ENCODE measurements around the gene IRF2BP1. TPM values are rescaled to one million over a fixed set of nuclear protein-coding genes. Genes with fewer than 3 reads are reported as not detected.
"Not testable (repeated sequence)": the region's sequence is repeated elsewhere in the genome, so short reads cannot be mapped to it uniquely, and the experiment has no call there.

IRF2BP1 gene
- total RNA-seq, 1 donor from 2014 or later: 16.9 TPM

DNA sequence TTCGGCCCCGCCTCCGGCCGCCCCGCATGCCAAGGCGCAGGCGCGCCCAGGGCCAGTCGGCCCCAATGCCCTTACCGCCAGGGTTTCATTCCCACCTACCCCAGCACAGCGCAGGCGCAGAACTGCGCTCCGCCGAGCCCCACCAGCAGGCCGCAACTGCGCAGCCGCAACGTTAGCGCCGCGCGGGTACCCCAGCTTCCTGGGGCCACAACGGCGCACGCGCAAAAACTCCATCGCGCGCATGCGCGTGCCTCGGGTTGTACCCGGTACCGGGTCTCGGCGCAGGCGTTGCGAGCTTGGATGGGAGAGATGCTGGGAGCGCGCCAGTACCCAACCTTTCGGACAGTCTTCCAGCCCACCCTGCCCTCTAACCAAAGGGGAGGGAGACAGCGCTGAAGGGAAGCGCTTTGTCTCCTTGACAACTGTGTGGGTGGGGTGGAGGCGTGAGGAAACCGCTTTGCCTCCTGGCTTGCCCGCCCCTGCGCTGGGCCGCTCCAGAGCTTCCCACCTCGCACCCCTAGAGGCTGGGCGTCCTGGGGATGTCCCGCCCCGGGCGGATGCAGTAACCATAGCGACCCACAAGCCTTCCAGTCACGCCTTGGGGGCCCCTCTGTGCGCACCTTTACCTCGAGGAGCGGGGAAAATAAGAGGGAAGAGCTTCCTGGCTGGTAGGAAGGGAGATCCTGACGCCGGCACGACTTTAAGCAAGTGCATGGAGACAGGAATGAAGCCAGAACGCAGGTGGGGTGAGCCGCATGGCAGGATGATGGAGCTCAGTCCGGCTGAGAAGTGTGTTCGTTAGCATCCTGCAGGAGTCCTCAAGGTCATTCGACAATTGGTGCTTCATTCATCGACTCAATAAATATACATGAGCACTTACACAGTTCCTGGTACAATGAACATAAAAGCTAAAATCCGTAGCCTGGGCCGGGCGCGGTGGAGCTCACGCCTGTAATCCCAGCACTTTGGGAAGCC, 17.0 kb upstream of the IRF2BP1 start:
- DNase-seq (ENCODE audit: low spot score): peak; percentile 99

DNA sequence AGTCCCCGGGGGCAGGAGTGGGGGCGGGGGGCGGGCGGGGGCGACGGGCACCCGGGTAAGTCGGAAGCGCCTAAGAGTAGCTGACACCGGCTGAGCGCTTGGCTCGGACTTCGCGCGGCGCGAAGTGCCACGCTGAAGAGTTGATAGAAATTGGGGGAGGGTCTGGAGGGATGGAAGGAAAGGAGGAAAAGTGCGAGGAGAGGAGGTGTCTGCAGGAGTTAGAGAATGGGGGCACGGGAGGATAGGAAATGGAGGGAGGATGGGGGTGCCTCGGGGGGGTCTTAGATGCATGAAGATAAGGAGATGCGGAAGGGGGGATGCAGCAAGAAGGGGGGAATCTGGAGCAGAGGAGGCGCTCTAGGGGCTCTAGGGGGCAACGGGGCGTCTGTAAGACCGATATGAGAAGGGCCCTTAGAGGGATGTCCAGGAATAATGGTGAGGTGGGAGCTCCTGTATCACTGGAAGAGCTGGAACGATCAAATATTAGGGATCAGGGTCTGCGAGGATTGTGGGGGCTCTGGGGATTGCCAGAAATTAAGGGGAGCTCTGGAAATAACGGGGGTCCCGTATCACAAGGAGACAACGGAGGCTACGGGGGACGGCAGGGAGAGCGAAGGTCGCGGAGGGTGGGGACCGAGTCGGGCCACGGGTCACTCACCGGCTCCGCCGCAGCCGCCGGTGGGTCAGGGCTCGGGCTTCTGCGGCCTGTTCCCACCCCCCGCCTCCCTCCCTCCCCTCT, 16.1 kb upstream of the IRF2BP1 start, which contains the start of gene MYPOP:
Gene MYPOP (minus strand): TSS at position 702 of the 739 bp plus-strand sequence. CDS start 840 bp downstream, outside the sequence.
- DNase-seq (ENCODE audit: low spot score): peak; percentile 18

DNA sequence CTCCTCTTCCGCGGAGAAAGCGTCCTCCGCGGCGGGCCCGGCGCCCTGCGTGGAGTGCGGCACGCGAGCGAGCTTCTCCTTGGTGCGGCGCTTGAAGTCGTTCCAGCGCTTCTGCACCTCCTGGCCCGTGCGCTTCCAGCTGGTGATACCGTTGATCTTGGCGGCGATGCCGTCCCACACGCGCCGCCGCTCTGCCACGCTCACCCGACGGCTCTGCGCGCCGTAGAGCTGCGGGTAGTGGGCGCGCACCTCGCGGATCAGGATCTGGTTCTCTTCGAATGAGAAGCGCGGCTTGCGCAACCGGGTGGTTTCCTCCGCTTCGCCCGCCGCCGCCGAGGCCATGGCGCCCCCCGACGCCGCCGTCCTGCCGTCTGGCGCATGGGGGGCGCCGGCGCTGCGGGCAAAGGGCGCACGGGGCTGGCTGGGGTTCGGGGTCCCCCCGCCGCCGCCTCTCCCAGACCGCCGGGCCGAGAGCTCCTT, 15.5 kb upstream of the IRF2BP1 start:
- peak; percentile 46 for DNase-seq (ENCODE audit: low spot score)

GRCh38 chr19:45900738-45901431, 14.9 kb upstream of the IRF2BP1 start:
- DNase-seq (ENCODE audit: low spot score): no peak

- no peak for DNase-seq (ENCODE audit: low spot score)
These were observed 14.1 kb upstream of the IRF2BP1 start for GRCh38 chr19:45899919-45900589.

DNA sequence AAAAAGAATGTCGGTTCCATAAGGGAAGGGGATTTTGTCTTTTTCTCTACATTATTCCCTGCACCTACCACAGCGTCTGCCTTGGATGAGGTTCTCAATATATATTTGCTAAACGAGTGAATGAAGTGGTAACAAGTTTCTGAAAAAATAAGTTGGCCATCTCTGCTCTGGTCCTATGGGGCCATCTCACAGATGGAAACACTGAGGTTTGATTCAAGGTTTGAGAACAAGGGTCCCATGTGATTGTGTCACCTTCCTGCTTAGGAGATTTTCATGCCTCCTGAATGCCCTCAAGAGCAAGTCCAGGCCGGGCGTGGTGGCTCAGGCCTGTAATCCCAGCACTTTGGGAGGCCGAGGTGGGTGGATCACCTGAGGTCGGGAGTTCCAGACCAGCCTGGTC, 13.3 kb upstream of the IRF2BP1 start:
- no peak for DNase-seq (ENCODE audit: low spot score)

DNA sequence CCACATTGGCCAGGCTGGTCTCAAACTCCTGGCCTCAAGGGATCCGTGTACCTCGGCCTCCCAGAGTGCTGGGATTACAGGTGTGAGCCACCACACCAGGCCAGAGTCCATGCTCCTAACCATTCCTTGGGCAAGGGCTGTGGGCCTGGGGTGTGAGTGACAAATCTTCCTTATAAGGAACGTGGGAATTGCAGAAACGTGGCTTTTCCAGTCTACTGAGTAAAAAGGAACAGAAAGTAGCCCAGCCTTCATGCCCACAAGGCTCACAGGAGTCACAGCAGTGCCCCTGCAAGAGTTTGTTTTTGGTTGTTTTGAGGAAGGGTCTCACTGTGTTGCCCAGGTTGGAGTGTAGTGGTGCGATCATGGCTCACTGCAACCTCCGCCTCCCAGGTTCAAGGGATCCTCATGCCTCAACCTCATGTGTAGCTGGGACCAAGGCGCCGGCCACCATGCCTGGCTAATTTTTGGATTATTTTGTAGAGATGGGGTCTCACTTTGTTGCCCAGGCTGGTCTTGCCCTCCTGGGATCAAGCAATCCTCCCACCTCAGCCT, 11.4 kb upstream of the IRF2BP1 start:
- DNase-seq (ENCODE audit: low spot score): no peak

- not testable (repeated sequence) for DNase-seq (ENCODE audit: low spot score)
These were observed 10.2 kb upstream of the IRF2BP1 start for GRCh38 chr19:45895983-45896599.

DNA sequence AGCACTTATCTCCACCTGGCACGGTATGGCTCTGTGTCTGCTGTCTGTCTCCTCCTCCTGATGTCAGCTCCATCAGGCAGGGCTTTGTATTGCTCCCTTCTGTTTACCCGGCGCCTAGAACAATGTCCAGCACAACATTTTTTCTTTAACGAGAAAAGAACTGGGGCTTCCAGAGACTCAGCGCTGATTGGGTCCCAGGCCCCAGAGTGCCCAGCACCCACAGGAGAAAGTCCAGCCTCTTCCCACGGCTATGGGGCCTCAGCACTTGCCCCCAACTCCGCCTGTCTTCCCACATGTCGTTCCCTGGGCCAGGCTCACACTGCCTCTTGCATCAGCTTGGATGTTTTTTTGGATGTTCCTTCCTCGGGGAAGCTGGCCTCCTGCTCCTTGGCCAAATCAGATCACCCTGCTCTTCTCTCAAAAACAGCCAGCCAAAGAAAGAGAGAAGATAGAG, 9.6 kb upstream of the IRF2BP1 start:
- no peak for DNase-seq (ENCODE audit: low spot score)

GRCh38 chr19:45890877-45891276, 4.9 kb upstream of the IRF2BP1 start:
- DNase-seq (ENCODE audit: low spot score): no peak

DNA sequence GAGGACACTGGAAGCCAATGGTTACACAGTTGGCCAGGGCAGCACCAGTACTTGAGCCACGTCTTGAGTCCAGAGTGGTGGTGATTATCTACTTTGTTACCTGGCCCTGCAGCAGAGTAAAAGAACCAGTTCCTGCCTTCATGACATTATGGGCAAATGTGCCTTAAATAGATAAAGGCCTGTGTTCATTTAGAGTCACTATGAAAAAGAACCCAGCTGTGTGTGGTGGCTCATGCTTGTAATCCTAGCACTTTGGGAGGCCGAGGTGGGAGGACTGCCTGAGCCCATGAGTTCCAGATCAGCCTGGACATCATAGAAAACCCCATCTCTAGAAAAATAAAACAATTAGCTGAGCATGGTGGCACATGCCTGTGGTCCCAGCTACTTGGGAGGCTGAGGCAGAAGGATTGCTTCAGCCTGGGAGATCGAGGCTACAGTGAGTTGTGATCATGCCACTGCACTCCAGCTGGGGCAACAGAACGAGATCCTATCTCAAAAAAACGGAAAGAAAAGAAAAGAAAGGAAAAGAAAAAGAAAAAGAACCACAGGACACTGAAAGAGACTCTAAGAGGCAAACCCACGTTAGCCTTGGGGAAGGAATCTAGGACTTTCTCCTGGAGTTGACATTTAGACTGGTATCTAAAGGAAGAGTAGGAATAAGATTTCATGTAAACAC, 3.4 kb upstream of the IRF2BP1 start:
- no peak for DNase-seq (ENCODE audit: low spot score)

DNA sequence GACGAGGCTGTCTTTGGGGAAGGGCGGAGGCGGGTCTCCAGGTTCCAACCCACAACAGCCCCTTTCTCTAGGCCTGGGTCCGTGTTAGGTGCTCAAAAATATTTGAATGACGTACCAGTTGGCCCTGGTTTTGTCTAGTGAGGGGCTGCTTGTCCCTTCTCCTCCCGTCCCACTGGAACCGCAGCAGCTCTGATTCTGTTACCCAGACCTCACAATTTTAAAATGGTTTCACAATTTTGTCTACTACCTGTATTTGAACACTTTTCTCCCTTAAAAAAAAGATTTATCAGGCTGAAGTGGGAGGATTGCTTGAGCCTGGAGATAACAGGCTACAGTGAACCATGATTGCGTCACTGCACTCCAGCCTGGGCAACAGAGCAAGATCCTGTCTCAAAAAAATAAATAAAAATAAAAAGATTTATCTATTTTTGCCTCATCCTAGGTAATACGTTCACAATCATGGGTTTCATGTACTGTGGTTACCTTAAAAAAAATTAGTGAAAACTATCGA, 1.3 kb upstream of the IRF2BP1 start:
- DNase-seq (ENCODE audit: low spot score): no peak

DNA sequence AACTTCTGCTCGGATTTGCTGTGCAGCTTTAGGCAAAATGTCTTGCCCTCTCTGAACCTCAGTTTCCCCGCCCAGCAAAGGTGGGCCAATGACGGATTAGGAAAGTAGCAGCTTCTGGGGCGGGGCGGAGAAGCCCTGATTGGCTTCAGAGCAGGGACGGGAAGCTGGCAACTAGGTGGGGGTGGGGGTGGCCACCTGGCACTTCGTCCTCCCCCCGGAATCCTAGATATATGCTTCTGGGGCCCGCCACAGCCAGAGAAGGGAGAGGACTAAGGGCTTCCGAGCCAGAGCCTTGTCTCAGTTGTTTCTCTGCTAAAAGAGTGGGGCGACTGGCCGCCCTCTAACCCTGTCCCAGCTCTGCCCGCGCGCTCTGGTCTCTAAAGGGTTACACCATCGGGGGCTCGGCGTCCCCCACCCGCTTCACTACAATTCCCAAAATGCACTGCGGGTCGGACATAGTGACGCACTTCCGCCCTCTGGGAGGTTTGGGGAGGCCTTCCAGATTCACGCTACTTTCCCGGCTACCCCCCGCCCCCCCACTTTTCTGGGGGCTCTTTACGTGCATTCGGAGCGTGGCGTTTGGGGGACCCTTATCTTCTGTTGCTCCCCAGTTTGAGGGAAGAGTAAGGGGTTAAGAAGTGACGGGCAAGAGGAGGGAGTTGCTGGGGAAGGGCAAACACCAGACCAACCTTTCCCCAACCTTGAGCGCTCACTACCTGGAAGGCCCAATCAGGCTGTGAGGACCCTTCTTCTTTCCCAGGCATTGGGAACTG, 672 bp upstream of the IRF2BP1 start:
- peak; percentile 97 for DNase-seq (ENCODE audit: low spot score)

DNA sequence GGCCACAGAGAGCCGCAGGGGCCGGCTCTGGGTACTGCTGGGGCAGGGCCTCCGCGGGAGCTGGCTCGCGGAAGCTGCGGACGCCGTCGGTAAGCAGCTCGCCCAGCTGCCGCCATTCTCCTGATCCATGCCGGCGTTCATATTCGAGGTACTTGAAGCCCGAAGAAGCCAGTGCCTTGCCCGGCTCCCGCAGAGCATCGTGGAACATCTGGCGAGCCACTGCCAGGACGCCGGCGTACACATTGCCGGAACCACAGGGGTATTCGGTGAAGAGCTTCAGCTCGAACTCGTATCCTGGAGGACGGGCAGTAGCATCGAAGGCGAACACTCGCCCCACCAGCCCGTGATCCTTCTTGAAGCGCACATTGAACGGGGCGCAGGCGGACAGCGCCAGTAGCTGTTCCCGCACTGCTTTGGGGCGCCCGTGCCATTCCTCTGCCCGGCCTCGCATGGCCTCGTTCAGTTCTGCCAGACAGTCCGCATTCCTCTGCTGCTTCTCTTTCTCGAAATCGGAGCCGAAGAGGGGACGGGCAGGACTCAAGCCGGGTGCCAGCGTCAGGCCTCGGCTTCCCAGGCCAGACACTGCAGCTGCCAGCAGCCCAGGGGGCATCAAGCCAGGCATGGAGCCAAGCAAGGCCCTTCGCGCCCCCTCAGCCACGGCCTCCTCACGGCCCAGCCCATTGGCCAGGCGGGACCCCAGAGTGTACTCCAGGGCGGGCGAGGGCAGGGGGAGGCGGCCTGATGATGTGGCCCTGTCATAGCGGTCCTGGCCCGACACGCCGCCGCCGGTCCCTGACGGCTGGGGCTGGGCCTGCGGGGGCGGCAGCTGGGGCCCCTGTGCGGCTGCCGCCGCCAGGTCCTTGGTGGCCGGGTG, 1.0 kb downstream of the IRF2BP1 start:
- DNase-seq (ENCODE audit: low spot score): no peak

GRCh38 chr19:45883881-45884681, 1.9 kb downstream of the IRF2BP1 start:
- DNase-seq (ENCODE audit: low spot score): no peak

GRCh38 chr19:45883586-45883880, 2.4 kb downstream of the IRF2BP1 start:
- DNase-seq (ENCODE audit: low spot score): no peak
